AG09309 (cell line): Measurements from ENCODE around the gene RXRG.

Experiments used
- DNase-seq: peaks from one replicate; pipeline ENCODE4 v3.0.0-alpha.2; 2010; ENCODE audit warnings: low read depth
- H3K4me3 ChIP-seq: 2 replicates; pipeline ENCODE4 v1.5.1; 2011; ENCODE audit warnings: mild to moderate bottlenecking, low read depth, low read length, moderate library complexity; ENCODE audit not compliant: control insufficient read depth
- CTCF ChIP-seq: IDR thresholded peaks from 2 replicates; pipeline ENCODE4 v1.5.1; 2011; ENCODE audit warnings: mild to moderate bottlenecking, low read depth, low read length, inconsistent platforms; ENCODE audit not compliant: insufficient read depth, control insufficient read depth; ENCODE audit errors: missing control alignments

Gene RXRG

DNA sequence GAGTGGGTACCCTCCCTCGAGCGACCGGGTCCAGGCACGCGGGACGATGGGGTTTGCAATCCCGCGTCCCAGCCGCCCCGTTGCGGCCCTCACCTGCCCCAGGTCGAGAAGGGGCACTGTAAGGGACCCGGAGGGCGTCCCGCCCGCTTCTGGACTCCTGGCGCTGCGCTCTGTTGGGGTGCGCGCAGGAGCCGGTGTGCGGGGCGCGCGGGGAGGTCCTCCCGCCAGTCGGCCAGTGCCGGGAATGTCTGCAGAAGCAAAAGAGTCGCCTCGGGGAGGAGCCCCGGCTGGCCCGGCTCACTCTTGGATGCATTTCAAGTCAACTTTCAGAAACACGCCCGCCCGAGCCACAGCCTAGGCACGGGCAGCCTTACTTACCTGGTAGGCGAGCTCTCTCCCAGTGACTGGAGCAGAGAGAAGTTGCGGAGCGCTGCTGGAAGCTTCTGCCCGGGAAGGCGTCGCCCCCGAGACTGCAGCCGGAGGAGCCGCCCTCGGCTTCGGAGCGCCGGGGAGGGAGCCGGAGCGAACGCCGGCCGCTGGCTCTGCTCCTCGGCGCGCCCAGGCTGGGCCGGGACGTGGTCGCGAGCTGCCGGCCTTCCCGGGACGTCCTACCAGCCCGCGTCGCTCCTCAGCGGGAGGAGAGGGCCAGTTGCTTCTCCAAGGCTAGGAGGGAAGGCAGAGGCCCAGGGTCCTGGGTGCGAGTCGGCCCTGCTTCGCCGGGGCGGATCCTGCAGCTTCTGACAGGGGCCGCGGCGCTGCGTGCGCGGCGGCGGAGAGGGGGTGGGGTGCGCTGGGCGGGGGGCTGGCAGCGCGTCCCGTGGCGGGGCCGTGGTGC is 88.7 kb downstream of the RXRG start, which contains the start of gene LMX1A:
Gene LMX1A, minus strand, starts transcription at position 739 of the 835 bp plus-strand sequence. CDS start 1,156 bp downstream, outside the sequence.
- no peak within 1 kb of the TSS for H3K4me3 ChIP-seq
- DNase-seq: no peak
- no peak for TF ChIP-seq CTCF

DNA sequence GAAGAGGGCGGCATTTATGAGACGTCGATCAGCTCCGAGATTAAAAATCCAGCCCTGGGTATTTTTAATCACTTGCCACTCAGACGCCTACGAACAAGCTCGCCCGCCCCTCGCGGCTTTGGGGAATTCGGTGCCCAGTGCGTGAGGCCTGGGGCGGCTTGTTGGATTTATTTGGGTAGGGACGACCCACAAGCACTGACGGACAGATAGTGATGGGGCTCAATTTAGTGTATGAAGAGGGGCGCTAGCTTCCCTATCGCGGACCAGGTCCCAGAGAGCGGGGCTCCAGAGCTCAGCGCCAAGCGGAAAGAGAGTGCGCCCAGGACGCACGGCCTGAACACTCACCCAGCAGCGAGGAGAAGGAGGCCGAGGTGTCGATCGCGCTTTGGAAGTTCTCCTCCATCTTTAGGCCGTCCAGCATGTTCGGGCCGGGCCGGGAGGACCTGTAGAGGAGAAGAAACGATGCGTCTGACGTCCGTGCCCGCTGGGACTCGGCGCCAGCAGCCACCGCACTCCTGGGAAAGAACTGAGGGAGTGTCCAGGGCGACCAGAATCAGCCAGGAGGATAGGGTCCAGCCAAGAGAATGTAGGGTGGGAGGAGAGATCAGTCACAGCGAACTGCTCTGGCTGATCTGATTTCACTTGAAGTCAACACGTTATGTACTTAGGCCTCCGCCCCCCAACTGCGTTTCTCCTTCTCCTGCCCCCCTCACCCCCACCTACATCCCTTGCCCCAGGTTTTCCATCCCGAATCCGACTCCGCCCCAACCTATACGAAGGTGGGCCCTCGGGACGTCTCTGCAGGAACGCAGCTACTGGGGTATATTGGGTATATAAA is 89.6 kb downstream of the RXRG start:
- TF ChIP-seq CTCF: no peak
- DNase-seq: no peak
- no peak overlapping the region for H3K4me3 ChIP-seq

DNA sequence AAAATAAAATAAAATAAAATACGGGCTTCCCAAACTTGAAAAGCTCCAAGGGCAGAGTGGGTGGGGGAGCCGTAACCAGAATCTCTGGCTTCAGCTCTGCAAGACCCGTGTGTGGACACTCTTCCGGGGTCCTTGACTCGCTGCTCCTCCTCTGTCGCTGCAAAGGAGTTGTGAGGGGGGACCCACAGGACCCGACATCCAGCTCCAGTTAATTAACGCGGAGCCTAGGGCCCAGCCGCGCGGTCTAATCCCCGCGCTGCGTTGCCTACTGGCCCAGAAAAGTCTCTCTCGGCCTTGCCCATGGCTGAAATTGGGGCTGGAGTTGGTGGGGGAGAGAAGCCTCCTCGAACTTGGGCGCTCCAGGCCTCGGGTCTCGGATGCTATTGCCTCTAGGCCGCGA is 90.2 kb downstream of the RXRG start:
- no peak overlapping the region for H3K4me3 ChIP-seq
- TF ChIP-seq CTCF: no peak
- DNase-seq: no peak

- no peak for TF ChIP-seq CTCF
- H3K4me3 ChIP-seq: no peak overlapping the region
- DNase-seq: no peak
Observed at GRCh38 chr1:165353731-165354671, 90.9 kb downstream of the RXRG start.

- H3K4me3 ChIP-seq: no peak overlapping the region
Observed at GRCh38 chr1:165352442-165353293, 92.3 kb downstream of the RXRG start.

More at GRCh38 chr1:165352442-165353293, 92.3 kb downstream of the RXRG start:
- no peak for DNase-seq
- TF ChIP-seq CTCF: no peak
